GM18870 (cell line): ENCODE data around the gene TRMT44.
"Not testable (repeated sequence)": the region's sequence is repeated elsewhere in the genome, so short reads cannot be mapped to it uniquely, and the experiment has no call there.

ENCODE experiments used
- ATAC-seq: cut with Tn5 transposase; IDR thresholded peaks from one replicate; pipeline ENCODE4 v1.9.1; 2021; ENCODE audit warnings: moderate library complexity; ENCODE audit not compliant: unreplicated experiment

The TRMT44 gene

DNA sequence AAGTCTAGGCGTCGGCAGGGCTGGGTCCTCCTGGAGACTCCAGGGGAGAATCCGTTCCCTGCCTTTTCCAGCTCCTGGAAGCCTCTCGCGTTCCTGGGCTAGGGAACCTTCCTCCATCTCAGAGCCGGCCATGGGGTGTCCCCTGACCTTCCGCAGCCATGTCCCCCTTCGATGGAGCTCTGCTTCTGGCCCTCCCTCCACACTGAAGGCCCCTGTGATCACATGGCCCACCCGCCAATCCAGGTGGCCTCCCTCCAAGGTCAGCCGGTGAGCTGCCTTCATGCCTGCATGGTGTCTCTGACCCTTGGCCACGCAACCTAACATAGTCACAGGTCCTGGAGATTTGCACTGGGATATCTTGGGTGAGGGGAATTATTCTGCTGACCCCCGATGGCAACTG, 69.6 kb downstream of the TRMT44 start:
- ATAC-seq, result no peak

DNA sequence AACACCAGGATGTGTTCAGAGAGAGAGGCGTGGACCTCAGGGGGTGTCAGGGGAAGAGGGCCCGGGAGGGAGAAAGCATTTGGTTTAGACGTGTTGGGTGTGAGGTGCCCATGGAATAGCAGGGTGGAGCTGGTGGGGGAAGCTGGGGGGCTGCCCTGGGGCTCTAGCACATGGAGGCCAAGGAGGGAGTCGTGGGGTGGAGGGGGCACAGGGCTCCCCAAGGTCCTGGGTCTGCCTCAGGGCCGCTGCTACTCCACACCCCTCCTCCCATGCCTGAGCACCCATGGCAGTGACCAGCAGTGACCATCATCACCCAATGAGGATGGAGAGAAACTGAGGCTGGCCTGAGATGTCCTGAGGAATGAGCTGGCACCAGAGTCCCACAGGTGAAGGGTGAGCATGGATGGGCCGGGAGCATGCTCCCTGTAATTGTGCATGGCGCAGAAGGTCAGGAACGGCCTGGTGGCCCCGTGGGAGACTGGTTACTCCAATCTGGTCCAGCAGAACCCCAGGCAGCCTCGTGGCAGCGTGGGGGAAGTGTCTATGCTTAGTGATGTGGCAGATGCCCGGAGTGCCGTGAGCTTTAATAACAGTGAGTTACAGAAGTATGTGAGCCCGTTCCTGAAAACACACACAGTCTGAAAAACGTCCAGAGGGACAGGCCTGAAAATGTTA, 70.2 kb downstream of the TRMT44 start:
- ATAC-seq, result no peak

DNA sequence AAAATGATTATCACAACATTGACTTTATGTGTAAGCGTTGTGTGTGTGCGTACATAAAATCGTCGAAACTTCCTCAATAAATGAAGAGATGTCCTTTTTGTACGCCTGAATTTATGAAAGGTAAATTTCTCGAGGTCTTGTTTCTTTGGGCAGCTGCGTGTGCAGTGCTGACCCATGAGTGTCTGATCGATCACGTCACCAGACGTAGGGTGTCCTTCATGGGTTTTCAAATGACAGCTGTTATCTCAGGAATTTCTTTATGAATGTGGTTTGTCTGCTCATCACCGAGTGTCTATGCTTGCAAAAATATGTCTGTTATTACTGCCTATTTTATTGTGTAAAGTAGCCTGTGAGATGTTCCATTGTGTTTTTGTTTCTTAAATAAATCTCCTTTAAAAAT, 71.9 kb downstream of the TRMT44 start:
- ATAC-seq, result no peak

DNA sequence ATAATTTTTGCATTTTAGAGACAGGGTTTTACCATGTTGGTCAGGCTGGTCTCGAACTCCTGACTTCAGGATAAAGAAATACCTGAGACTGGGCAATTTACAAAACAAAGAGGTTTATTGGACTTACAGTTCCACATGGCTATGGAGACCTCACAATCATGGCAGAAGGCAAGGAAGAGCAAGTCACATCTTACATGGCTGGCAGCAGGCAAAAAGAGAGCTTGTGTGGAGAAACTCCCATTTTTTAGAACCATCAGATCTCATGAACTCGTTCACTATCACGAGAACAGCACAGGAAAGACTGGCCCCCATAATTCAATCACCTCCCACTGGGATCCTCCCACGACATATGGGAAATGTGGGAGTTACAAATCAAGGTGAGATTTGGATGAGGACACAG, 72.5 kb downstream of the TRMT44 start:
- not testable (repeated sequence) for ATAC-seq

DNA sequence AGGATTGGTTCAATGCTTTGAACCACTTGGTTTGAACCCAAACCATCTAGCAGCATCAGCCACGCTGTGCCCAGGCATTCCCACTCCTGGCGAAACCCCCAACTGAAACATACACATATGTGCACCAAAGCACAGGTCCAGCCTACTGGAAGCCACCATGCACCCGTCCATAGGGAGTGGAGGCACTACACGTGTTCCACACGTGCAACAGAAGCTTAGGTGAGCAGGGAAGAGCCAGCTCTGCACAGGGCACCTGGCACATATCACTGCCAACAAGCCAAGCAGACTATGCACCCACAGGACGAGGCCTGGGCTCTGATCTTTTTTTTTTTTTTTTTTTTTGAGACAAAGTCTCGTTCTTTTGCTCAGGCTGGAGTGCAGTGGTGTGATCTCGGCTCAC, 73.4 kb downstream of the TRMT44 start:
- no peak for ATAC-seq

DNA sequence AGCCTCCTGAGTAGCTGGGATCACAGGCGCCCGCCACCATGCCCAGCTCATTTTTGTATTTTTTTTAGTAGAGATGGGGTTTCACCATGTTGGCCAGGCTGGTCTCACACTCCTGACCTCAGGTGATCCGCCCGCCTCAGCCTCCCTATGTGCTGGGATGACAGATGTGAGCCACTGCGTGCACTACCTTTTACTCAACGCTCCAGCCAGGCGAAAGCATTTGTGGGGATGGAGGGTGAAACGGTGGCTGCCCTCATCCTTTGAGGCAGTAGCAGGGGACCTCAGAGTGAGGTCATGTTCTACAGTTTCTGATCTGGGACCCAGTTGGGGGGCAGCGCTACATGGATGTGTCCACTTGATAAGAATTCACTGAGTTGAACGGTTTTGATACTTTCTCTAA, 73.8 kb downstream of the TRMT44 start:
- ATAC-seq, result no peak

DNA sequence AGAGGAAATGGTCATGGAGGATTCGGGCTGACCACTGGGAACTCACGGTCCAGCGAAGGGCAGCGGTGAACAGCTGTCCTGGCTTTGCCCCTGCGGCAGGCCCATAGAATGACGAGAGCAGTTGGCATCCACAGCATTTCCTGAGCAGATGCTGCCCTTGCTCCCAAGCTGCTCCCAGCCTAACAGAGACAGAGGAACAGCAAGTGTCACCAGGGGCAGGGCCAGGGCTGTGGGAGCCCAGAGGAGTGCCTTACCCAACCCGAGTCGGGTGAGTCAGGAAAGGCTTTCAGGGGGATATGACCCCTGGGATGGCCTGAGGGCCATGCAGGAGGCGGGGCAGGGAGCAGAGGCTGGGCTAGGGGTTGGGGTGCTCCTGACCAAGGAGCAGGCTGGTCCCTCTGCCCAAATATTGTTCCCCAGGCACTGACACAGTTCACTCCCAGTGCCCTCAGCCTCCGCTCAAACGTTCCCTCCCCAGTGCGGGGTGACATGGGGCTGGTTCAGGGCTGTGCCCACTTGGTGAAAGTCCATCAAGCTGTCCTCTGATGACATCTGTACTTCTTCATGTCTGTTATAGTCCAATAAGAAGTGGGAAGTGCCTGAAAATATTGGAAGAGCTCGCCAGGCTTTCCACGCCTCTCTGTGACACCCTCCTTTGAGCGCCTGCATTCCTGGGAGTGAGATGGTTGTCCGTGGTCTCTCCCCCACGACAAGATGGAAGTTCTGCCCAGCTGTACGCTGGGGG, 74.9 kb downstream of the TRMT44 start:
- no peak for ATAC-seq

DNA sequence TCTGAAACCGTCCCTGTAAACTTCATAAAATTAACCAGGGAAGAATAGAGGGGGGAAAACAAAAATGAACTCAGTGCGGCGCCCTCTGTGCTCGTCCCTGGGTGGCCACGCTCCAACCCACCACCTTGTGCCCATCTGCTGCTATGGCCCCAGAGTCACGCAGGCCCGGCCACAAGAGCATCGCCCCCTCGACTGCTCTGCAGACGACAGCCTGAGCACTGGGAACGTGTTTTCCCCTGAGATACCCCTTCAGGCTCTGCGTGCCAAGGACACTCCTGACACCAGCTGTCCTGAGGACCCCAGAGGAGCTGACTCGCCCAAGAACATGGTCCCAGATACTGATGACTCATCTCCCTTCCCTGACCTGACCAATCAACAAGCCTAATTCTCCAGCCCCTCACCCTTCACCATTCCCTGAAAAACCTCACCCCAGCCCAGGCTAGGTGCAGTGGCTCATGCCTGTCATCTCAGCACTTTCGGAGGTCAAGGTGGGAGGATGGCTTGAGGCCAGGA, 75.5 kb downstream of the TRMT44 start:
- ATAC-seq, result no peak

DNA sequence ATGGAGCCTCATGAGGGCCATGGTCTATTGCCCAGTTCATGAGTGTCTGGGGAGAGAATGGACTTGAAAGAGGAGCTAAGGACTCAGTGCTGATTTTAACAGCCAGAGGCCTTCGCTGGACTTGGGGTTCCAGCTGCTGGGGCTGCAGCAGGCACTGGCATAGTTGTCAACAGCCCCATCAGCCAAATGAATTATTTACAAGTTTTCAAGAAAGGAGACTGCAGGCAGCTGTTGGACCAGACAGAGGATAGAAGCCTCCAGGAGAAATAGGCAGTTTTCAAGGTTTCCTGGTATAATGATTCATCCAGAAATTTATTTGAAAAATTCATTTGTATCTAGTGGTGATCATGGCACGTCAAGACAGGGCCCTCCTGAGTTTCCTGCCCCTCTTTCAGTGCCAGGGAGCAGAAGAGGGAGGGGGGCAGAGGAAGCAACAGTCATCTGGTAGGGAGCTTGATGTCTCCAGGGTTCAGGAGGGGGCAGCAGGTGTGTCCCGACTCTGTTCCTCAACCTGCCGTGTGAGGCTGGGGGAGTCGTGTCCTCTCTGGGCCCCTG, 76.5 kb downstream of the TRMT44 start:
- ATAC-seq, result no peak

DNA sequence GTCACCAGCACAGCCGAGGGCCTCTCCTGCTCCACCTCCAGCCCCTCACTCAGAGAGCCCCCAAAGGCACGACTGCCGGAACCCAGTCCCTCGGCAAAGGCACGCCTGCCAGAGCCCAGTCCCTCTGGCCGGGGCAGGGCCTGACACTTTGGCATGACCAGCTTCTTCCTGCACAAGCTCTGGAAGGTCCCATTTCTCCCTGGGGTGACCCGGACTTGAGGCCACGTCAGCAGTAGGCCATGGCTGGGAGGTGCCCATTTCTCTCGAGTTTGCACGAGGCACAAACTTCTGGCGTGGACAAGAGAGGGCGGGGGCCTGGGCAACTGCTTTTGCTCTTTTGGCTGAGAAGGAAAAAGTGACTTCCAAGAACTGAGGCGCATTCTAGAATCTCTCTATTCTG, 77.4 kb downstream of the TRMT44 start:
- no peak for ATAC-seq

DNA sequence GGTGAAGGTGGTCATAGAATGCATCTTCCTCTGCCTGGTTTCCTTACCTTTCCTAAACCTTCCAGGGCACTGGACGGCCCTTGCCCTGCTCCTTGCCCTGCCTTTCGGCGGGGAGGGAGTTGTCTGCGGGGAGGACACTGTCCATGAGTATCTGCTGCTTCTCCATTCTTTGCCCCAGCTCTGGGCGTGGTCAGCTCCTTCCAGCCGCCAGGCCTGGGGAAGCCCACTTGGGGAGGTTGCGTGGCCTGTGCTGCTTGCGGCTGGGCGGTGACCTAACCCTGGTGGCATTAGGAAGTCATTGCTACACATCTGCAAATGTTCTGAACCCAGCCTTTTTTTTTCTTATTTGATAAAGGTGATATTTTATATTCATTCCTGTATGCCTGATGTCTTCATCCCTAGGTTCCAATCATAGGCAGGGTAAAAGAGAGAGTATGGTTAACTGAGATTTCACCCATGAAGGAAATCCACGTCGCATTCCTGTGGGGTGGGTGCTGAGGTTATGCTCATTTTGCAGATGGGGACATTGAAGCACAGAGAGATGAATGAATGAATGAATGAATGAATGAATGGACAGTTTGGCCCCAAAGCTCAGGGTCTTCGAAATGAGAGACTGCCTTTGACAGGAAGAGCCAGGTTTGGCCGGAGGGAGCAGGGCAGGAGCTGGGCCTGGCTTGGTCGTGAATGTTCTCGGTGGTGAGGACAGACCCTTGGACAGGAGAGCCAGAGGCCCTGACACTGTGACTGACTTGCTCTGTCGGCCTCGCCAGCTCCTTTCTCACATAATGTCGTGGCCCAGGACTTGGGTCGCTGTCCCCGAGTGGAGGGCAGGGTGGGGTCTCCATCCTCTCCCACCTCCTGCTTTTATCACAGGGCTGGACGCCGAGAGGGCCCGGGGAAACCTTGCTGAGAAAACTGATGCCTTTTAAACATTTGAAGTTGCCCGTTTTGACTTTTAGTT, 81.9 kb downstream of the TRMT44 start:
- no peak for ATAC-seq

DNA sequence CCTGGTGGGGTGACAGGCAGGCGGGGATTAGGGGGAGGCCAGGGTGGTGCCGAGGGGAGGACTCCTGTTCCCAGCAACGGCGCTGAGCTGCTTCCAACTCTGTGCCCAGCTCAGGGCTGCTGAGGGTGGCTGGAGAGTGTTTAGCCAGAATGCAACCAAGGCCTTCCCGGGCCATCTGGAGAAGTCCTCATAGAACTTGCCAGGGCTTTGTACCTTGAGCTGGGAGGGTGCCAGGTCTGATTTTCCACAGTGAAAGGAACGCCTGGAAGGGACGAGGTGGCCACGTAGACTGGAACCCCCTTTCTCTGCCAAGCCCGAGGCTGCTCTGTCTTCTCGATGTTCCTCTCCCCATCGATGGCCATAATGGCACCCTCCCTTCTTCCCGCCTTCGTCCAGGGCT, 82.6 kb downstream of the TRMT44 start:
- no peak for ATAC-seq

DNA sequence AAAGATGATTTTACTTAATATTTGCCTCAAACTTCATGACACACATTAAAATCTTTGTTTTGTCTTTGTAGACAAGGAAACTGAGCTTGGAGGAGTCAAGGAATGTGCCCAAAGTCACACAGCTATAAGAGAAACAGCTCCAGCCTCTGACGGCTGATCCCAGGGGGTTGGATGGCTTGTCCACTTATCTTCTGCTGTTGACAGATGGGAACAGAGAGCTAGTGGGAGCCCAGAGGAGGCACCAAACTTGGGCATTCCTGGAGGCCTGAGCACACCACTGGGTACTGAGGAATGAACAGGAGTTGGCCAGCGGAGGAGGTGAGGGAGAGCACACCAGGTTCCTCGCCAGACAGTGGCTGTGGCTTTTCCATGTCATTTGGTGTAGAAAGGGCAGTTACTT, 83.2 kb downstream of the TRMT44 start:
- ATAC-seq, result no peak

DNA sequence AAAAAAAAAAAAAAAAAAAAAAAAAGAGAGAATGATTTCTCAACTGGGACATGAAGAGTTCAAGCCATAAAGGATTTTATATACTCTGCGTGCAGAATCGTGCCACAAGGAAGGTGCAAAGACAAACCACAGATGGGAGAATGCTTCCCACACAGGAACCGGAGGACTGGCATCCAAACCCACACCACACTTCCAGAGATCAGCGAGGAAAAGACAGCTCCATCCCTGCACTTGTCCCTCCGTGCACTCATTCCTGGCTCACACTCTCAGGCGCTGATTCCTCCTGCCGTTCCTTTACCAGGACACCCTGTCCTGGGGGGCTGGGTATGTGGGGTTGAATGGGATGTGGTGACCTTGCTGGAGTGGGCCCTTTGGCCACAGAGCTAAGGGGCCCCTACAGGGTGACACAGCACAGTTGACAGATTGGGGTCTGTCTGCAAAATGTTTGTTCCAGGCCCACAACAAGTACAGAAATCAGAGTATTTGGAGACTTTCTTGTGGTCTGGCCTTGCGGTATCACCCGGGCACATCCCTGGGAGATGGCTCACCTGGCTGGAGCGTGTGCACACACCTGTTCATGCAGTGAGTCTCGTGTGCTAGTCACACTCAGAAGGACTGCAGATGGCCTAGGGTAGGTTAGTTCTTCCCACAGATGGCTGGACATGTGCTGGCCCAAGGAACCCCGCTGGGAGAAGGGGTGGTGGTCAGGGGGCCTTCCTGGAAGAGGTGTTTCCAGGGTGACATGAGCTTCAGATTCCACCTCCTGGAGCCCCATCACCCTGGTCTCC, 84.2 kb downstream of the TRMT44 start:
- ATAC-seq, result no peak

DNA sequence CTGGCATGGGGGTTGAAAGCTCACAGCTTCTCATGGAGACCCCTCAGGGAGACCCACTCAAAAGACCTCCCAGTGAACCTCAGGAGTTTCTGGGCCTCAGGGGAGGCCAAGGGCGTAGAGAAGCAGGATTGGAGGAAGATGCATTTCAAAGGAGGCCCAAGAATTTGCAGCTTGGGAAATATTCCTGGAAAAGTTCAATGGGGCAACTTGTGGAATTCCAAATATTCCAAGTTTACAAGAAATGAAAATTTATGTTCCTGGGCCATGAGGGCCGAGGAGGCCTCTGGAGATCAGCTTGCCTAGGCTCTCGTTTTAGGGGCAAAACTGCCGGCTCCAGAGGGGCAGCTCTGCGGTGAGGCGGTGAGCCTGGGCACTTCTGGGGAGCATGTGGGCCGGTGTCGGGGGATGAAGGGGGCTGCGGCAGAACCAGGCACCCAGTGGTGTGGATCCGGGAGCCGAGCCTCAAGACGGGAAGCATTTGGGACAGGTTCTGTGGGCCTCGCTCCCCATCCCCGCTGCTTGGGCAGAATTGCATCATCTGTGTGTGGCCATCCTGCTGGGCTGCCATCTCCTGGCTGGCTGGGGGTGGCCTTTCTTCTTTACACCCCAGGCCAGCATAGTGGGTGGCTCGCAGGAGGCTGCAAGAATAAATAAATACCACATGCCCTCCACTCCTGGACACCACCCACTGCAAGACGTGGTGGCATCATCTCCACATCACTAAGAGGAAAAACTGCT, 85.0 kb downstream of the TRMT44 start:
- no peak for ATAC-seq
